Liver (tissue), 9 donors: Measurements from ENCODE around the gene DHRSX. TPM values are rescaled to one million over a fixed set of nuclear protein-coding genes. Genes with fewer than 3 reads are reported as not detected.

ENCODE experiments used
- DNase-seq: peaks from one replicate; pipeline ENCODE4 v3.0.0-alpha.2; 2017; ENCODE audit warnings: low spot score
- H3K27ac ChIP-seq, 2 donors: one replicate each; pipeline ENCODE4 v1.7.0; 2013; ENCODE audit warnings: inconsistent platforms in 2 of 2, low read length in 2 of 2, control low read depth in 1 of 2, low read depth in 1 of 2, mild to moderate bottlenecking in 1 of 2
- H3K27me3 ChIP-seq, 4 donors: one replicate each; pipeline versions ENCODE4 v1.6.1 to v1.7.0; 2013; ENCODE audit warnings: low read length in 3 of 4, inconsistent platforms in 1 of 4, mild to moderate bottlenecking in 1 of 4, moderate library complexity in 1 of 4; ENCODE audit not compliant: control insufficient read depth in 4 of 4, insufficient read depth in 4 of 4
- H3K36me3 ChIP-seq, 4 donors: one replicate each; pipeline versions ENCODE4 v1.6.1 to v1.7.0; 2013; ENCODE audit warnings: low read length in 3 of 4, mild to moderate bottlenecking in 3 of 4, low read depth in 1 of 4, moderate library complexity in 1 of 4; ENCODE audit not compliant: control insufficient read depth in 4 of 4, insufficient read depth in 3 of 4
- H3K4me1 ChIP-seq, 4 donors: one replicate each; pipeline versions ENCODE4 v1.6.1 to v1.7.0; 2013; ENCODE audit warnings: low read length in 3 of 4, mild to moderate bottlenecking in 3 of 4, moderate library complexity in 1 of 4; ENCODE audit not compliant: control insufficient read depth in 4 of 4, insufficient read depth in 4 of 4
- H3K4me3 ChIP-seq, 3 donors: one replicate each; pipeline versions ENCODE4 v1.6.1 to v1.7.0; 2013; ENCODE audit warnings: low read length in 3 of 3, control low read depth in 1 of 3, low read depth in 1 of 3, mild to moderate bottlenecking in 1 of 3
- H3K9ac ChIP-seq, 2 donors: one replicate each; pipeline ENCODE4 v1.7.0; 2013; ENCODE audit warnings: low read length in 2 of 2, mild to moderate bottlenecking in 2 of 2, moderate library complexity in 2 of 2, control low read depth in 1 of 2, low read depth in 1 of 2
- H3K9me3 ChIP-seq, 4 donors: one replicate each; pipeline versions ENCODE4 v1.6.1 to v1.7.0; 2013; ENCODE audit warnings: low read length in 3 of 4; ENCODE audit not compliant: control insufficient read depth in 4 of 4
- EGR1 ChIP-seq, 2 donors: IDR thresholded peaks; 2 replicates each; pipeline ENCODE4 v1.6.1; 2016 to 2018; ENCODE audit warnings: antibody characterized with exemption in 2 of 2, low read depth in 2 of 2
- FOXA1 ChIP-seq: IDR thresholded peaks from 2 replicates; pipeline ENCODE4 v1.6.1; 2016; ENCODE audit warnings: antibody characterized with exemption
- FOXA2 ChIP-seq: IDR thresholded peaks from 2 replicates; pipeline ENCODE4 v1.6.1; 2016; ENCODE audit warnings: antibody characterized with exemption
- GABPA ChIP-seq, 2 donors: IDR thresholded peaks in 1 of 2; conservative IDR thresholded peaks in 1 of 2; 2 replicates each; pipeline ENCODE4 v1.6.1; 2016; ENCODE audit warnings: antibody characterized with exemption in 2 of 2, mild to moderate bottlenecking in 1 of 2, moderate library complexity in 1 of 2
- HNF4A ChIP-seq, 2 donors: conservative IDR thresholded peaks; 2 replicates each; pipeline ENCODE4 v1.6.1; 2016; ENCODE audit warnings: antibody characterized with exemption in 2 of 2, mild to moderate bottlenecking in 2 of 2
- HNF4G ChIP-seq: IDR thresholded peaks from 2 replicates; pipeline ENCODE4 v1.6.1; 2016; ENCODE audit warnings: antibody characterized with exemption
- JUND ChIP-seq, 2 donors: IDR thresholded peaks; 2 replicates each; pipeline ENCODE4 v1.6.1; 2016; ENCODE audit warnings: antibody characterized with exemption in 2 of 2
- NR2F2 ChIP-seq: IDR thresholded peaks from 2 replicates; pipeline ENCODE4 v1.6.1; 2016; ENCODE audit warnings: antibody characterized with exemption
- RAD21 ChIP-seq, 2 donors: IDR thresholded peaks; 2 replicates each; pipeline ENCODE4 v1.6.1; 2016; ENCODE audit warnings: antibody characterized with exemption in 2 of 2, mild to moderate bottlenecking in 2 of 2
- RXRA ChIP-seq, 2 donors: IDR thresholded peaks; 2 replicates each; pipeline ENCODE4 v1.6.1; 2017 to 2018; ENCODE audit warnings: antibody characterized with exemption in 2 of 2, mild to moderate bottlenecking in 1 of 2
- SP1 ChIP-seq: IDR thresholded peaks from 2 replicates; pipeline ENCODE4 v1.6.1; 2018; ENCODE audit warnings: antibody characterized with exemption, mild to moderate bottlenecking
- TAF1 ChIP-seq: conservative IDR thresholded peaks from 2 replicates; pipeline ENCODE4 v1.6.1; 2016; ENCODE audit warnings: antibody characterized with exemption, mild to moderate bottlenecking
- YY1 ChIP-seq: IDR thresholded peaks from 2 replicates; pipeline ENCODE4 v1.6.1; 2016; ENCODE audit warnings: antibody characterized with exemption, mild to moderate bottlenecking
- WGBS: extraction: QIAGEN DNeasy Blood & Tissue Kit; methylation state at CpG from one replicate; pipeline ENCODE4 v1.1.7; 2013; 5-methylcytosine and 5-hydroxymethylcytosine counted together
- polyA plus RNA-seq, 2 donors: library from polyadenylated mRNA; stranded (reverse) in 1 of 2; unstranded in 1 of 2; fragments of 200-250 nt in 1 of 2; fragments of >200 nt in 1 of 2; fragmentation: Nextera tagmentation in 1 of 2; extraction: Ambion mirVana in 1 of 2; gene quantifications; one replicate each; pipeline versions ENCODE4 v1.2.1 to v1.2.3, GENCODE V29; 2013 to 2015
- total RNA-seq, 2 donors: library from RNA; depleted of rRNA; stranded (reverse); fragments of >200 nt; gene quantifications; one replicate each; pipeline ENCODE4 v1.2.3, GENCODE V29; 2014
- TF ChIP-seq, protein P1 (sequence below): IDR thresholded peaks from 2 replicates; pipeline ENCODE4 v1.6.1; 2016; ENCODE audit warnings: antibody characterized with exemption
- TF ChIP-seq, protein P2 (sequence below): fragments of 150-350 bp; IDR thresholded peaks from 2 replicates; pipeline ENCODE4 v1.5.1; 2017; ENCODE audit warnings: improper control_type of control experiment, low read depth, low read length; ENCODE audit not compliant: missing input control
- TF ChIP-seq, protein P3 (sequence below): IDR thresholded peaks from 2 replicates; pipeline ENCODE4 v1.6.1; 2016; ENCODE audit warnings: antibody characterized with exemption, mild to moderate bottlenecking
- TF ChIP-seq, protein P4 (sequence below): IDR thresholded peaks from 2 replicates; pipeline ENCODE4 v1.6.1; 2016; ENCODE audit warnings: antibody characterized with exemption
- TF ChIP-seq, protein P5 (sequence below): IDR thresholded peaks from 2 replicates; pipeline ENCODE4 v1.6.1; 2016; ENCODE audit warnings: antibody characterized with exemption
- donor health status: healthy.
- donor health status: healthy.
- donor health status: healthy.
- donor health status: healthy.
- donor health status: healthy.

DHRSX gene
- total and polyA plus RNA-seq, 4 donors: 17.2 to 35.2 (median 23.3) TPM

DNA sequence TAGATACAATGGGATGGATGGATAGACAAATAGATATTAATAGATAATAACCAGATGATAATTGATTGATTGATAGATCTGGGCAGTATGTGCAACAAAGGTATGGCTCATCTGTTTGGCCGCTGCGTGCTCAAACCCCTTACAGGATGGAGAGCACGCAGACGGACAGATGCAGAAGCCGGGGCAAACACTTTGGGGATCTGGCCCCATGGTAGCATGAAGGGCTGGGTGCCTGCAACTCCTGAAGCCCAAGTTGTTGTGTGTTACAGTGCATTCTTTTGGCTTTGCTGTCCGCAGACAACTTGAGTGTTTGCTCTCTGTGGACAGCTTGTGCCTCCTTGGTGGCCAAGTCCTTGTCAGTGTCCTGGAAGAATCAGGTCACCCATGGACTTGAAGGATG is 10.6 kb upstream of the DHRSX start:
- DNase-seq: no peak
- H3K27ac ChIP-seq: no peak overlapping the region
- no peaks in the 10 kb centered on the region for H3K36me3 ChIP-seq
- H3K4me3 ChIP-seq: no peak overlapping the region
- no peaks in the 10 kb centered on the region for H3K9me3 ChIP-seq
- TF ChIP-seq, protein P1, sequence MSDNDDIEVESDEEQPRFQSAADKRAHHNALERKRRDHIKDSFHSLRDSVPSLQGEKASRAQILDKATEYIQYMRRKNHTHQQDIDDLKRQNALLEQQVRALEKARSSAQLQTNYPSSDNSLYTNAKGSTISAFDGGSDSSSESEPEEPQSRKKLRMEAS: no peak
- TF ChIP-seq NR2F2: no peak
- TF ChIP-seq, protein P2, sequence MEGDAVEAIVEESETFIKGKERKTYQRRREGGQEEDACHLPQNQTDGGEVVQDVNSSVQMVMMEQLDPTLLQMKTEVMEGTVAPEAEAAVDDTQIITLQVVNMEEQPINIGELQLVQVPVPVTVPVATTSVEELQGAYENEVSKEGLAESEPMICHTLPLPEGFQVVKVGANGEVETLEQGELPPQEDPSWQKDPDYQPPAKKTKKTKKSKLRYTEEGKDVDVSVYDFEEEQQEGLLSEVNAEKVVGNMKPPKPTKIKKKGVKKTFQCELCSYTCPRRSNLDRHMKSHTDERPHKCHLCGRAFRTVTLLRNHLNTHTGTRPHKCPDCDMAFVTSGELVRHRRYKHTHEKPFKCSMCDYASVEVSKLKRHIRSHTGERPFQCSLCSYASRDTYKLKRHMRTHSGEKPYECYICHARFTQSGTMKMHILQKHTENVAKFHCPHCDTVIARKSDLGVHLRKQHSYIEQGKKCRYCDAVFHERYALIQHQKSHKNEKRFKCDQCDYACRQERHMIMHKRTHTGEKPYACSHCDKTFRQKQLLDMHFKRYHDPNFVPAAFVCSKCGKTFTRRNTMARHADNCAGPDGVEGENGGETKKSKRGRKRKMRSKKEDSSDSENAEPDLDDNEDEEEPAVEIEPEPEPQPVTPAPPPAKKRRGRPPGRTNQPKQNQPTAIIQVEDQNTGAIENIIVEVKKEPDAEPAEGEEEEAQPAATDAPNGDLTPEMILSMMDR: no peak
- no peak for TF ChIP-seq FOXA1
- no peak for TF ChIP-seq RXRA (IDR thresholded peaks at IDR 0.05)
- TF ChIP-seq TAF1: no peak
- TF ChIP-seq HNF4A (conservative IDR thresholded peaks at IDR 0.05): no peak
- TF ChIP-seq SP1: no peak
- TF ChIP-seq JUND (IDR thresholded peaks at IDR 0.05): no peak
- no peak for TF ChIP-seq YY1
- TF ChIP-seq, protein P3, sequence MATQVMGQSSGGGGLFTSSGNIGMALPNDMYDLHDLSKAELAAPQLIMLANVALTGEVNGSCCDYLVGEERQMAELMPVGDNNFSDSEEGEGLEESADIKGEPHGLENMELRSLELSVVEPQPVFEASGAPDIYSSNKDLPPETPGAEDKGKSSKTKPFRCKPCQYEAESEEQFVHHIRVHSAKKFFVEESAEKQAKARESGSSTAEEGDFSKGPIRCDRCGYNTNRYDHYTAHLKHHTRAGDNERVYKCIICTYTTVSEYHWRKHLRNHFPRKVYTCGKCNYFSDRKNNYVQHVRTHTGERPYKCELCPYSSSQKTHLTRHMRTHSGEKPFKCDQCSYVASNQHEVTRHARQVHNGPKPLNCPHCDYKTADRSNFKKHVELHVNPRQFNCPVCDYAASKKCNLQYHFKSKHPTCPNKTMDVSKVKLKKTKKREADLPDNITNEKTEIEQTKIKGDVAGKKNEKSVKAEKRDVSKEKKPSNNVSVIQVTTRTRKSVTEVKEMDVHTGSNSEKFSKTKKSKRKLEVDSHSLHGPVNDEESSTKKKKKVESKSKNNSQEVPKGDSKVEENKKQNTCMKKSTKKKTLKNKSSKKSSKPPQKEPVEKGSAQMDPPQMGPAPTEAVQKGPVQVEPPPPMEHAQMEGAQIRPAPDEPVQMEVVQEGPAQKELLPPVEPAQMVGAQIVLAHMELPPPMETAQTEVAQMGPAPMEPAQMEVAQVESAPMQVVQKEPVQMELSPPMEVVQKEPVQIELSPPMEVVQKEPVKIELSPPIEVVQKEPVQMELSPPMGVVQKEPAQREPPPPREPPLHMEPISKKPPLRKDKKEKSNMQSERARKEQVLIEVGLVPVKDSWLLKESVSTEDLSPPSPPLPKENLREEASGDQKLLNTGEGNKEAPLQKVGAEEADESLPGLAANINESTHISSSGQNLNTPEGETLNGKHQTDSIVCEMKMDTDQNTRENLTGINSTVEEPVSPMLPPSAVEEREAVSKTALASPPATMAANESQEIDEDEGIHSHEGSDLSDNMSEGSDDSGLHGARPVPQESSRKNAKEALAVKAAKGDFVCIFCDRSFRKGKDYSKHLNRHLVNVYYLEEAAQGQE: no peak
- TF ChIP-seq, protein P4, sequence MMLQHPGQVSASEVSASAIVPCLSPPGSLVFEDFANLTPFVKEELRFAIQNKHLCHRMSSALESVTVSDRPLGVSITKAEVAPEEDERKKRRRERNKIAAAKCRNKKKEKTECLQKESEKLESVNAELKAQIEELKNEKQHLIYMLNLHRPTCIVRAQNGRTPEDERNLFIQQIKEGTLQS: no peak
- no peak for TF ChIP-seq EGR1 (IDR thresholded peaks at IDR 0.05; ENCODE audit: low read depth in 2 of 2)
- TF ChIP-seq HNF4G: no peak
- TF ChIP-seq FOXA2: no peak
- TF ChIP-seq, protein P5, sequence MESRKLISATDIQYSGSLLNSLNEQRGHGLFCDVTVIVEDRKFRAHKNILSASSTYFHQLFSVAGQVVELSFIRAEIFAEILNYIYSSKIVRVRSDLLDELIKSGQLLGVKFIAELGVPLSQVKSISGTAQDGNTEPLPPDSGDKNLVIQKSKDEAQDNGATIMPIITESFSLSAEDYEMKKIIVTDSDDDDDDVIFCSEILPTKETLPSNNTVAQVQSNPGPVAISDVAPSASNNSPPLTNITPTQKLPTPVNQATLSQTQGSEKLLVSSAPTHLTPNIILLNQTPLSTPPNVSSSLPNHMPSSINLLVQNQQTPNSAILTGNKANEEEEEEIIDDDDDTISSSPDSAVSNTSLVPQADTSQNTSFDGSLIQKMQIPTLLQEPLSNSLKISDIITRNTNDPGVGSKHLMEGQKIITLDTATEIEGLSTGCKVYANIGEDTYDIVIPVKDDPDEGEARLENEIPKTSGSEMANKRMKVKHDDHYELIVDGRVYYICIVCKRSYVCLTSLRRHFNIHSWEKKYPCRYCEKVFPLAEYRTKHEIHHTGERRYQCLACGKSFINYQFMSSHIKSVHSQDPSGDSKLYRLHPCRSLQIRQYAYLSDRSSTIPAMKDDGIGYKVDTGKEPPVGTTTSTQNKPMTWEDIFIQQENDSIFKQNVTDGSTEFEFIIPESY: no peak
- TF ChIP-seq RAD21 (IDR thresholded peaks at IDR 0.05): no peak
- TF ChIP-seq GABPA (IDR thresholded peaks at IDR 0.05 in 1 of 2, conservative IDR thresholded peaks at IDR 0.05 in 1 of 2): no peak
- H3K4me1 ChIP-seq: no peaks in the 10 kb centered on the region
- no peaks in the 10 kb centered on the region for H3K27me3 ChIP-seq
- 98% methylated on average over 6 of the region's 6 CpGs for WGBS
- H3K9ac ChIP-seq: no peak overlapping the region
